Measurements from ENCODE around the gene CALD1.

Gene CALD1

DNA sequence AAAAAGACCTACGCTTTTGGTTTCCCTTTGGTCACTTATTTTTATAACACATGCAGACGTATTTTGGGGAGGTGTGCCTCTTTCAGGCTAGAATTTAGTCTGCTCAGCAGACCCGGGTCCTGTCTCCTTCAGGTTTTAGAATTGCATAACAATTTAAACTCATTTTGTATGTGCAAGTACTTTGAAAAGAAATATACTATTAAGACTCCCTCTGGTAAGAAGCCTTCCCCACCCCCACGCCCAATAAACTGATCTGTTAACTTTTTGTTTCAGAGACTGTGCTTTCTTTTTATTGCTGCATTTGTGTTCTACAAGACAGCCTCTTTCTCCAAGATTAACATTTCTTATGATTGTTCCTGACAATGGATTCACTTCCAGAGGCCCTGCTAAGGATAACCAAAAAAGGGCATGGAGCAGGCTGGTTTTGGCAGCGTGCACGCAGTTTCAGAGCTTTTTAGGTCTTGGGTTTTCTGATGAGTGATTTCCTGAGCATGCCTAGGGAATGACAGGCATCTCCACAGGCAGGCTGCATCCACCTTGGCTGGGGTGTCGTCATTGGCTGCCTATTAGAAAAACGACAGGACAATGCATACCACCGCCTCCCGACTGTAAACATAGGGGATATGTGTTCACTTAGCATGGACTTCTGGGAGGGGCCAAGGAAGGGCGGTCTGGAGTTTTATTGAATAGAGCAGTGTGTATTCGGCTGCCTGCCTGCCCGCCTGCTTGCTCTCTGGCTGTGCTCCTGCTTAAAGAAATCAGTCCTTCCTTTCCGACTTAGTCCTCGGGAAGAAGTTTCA is at the start of gene CALD1:
TSS of gene CALD1 (plus strand) at position 694 of the 800 bp plus-strand sequence. CDS start 88,100 bp downstream, outside the sequence.
- DNase-seq: no peak

DNA sequence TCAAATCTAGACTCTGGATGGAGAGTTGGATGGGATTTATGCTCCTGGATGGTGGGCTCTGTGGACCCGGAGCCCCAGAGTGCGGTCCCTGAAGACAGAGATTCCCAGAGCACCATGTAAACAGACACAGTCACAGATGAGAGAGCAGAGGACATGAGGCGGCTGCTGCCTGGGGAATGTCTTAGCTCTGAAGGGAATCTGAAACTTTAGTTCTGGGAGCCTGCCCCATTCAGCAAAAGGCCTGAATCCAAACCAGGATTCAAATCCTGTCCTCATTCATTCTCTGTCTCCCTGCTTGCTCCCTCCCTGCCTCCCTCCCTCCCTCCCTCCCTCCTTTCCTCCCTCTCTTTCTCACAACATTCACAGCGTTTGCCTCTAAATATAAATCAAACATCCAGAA is 49.5 kb upstream of the CALD1 start:
- DNase-seq: no peak

DNA sequence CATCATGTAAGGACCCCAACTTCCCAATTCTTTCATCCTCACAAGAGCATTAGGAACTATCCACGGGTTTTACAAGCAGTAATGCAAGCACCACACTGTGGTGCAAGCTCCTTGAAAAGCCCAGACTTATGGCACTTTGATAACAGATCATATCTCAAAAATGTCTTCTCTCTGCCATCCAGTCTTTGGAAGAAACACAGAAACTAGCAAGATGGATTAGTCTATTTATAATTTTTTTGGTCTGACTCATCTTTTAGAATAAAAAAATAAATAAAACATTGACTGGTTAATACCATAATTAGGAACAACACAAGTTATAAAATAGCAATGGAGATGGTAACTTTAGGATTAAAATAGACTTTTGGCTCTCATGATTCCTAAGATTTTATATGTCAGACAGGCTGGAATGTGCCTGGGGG is 49.0 kb upstream of the CALD1 start:
- DNase-seq: no peak

GRCh38 chr7:134731616-134732015 is 47.8 kb upstream of the CALD1 start:
- DNase-seq: no peak

- no peak for DNase-seq
Measured at GRCh38 chr7:134732728-134733127, 46.7 kb upstream of the CALD1 start.

DNA sequence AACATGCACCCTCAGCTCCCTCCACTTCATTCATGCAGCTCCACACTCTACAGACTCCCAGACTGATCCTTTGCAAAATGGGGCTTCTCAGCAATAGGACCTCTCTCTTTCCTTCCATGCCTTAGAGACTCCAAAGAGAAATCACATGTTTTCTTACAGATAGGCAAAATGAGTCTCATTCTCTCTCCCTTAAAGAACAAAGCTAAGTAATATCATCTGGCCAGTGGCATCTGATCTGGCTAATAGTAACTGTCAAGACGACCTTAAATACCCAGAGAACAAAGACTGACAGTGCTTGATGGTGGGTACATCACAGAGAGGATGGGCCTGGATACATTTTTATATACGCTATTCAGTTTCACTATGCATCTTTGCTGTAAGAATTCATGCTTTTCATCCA is 43.1 kb upstream of the CALD1 start:
- DNase-seq: no peak

GRCh38 chr7:134737566-134738345 is 41.7 kb upstream of the CALD1 start:
- no peak for DNase-seq

GRCh38 chr7:134739362-134739761 is 40.1 kb upstream of the CALD1 start:
- no peak for DNase-seq

GRCh38 chr7:134740376-134740775 is 39.1 kb upstream of the CALD1 start:
- no peak for DNase-seq

GRCh38 chr7:134741907-134742635 is 37.4 kb upstream of the CALD1 start:
- no peak for DNase-seq

DNA sequence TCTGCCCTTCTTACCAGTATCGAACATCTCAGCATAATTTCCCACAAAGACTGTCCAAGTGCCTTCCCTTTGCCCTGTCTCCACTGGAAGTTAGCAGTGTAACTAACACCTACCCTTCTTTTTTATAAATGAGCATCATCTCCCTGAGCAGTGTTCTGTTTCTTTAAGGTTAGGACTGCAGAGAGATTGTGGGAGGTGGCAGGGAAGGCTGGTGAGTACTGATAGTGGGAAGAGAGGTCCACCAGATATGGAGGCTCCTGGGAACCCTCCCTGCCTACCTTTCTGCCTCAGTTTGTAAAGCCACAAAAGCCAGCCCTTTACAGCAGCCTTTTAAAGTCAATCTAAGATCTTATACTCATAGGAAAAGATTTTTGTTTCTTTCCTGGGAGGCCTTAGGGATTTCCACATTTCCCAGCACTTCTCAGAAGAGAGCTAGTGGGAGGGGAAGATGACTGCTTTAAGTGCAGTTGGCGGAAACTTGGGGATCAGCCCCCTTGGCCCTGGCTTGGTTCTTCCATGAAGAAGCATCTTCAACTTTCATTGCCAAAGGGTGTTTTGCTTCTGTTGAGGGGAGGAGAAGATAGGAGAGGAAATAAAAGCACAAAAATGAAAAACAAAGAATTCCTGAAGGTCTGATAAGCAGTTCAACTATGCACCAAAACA is 36.6 kb upstream of the CALD1 start:
- no peak for DNase-seq

DNA sequence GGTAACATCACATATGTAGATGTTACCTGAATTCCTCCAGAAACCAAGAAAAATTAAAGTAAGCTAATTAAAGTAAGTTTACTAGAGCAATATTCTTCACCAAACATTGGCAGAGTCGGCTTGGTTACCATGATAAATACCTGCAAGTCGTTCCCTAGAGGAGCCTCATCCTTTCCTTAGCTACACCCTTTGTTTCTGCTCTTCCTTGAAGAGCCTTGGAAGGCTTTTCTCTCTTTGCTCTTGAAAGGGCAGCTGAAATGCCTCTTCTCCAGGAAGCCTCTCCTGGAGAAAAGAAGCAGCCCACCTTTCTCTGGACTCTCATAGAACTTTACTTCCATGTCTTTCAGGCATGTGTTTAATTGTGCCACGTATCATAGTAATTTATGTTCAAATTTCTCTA is 34.9 kb upstream of the CALD1 start:
- no peak for DNase-seq

DNA sequence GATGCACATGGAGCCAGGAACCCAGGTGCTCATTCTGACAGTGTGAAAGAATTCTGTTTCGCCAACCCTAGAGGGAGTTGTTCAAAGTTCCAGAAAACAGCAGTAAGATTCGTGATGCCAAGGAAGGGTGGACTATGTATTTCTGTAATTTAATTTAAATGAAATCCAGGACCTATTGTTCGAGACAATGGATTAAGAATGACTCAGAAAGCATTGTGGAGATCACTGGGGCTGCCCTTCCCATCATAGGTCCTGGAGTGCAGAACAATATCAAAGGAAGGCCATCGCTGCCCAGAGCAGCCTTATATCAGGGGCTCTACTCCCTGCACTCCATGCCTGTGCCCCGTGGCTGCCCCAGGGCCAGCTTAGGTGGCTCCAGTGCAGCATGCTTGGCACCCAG is 32.1 kb upstream of the CALD1 start:
- DNase-seq: no peak

DNA sequence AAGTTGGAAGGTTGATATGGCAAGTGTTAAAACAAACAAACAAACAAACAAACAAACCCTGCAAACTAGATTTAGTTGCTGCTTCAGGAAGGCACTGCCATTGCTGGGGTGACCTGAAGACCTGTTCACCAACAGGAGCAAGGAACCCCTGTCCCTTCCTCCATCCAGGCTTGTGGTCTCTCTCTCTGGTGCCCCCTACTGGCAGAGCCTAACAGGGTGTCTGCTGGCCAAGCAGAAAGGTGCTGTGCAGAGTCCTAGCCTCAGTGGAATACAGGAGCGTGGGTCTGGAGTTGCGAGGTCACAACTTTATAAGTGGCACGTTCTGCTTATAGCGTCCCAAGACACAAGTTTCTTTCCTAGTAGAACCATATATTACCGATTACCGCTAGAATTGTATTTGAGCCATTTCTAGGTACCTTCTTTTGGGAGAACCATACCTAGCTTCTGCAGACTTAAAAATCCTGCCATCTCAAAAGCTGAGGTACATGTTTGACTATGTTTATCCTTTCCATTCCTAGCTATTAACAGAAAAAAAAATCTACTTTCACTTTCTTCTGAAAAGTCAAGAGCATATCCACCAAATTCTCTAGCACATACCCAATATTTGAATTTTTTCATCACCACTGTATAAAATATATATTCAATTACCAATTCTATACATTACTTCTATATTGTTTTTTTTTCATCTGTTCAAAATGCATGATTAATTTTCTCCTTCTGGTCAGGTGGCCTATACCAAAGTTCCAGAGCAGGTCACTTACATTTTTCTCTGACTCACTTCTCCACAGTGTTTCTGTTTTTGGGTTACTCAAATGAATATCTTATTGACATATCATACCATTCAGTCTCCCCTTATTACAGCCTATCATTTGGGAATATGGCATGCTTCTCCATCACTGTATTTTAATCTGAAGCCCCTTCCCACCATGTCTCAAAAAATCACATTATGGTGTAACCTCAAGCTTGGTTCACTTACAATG is 29.1 kb upstream of the CALD1 start:
- no peak for DNase-seq

DNA sequence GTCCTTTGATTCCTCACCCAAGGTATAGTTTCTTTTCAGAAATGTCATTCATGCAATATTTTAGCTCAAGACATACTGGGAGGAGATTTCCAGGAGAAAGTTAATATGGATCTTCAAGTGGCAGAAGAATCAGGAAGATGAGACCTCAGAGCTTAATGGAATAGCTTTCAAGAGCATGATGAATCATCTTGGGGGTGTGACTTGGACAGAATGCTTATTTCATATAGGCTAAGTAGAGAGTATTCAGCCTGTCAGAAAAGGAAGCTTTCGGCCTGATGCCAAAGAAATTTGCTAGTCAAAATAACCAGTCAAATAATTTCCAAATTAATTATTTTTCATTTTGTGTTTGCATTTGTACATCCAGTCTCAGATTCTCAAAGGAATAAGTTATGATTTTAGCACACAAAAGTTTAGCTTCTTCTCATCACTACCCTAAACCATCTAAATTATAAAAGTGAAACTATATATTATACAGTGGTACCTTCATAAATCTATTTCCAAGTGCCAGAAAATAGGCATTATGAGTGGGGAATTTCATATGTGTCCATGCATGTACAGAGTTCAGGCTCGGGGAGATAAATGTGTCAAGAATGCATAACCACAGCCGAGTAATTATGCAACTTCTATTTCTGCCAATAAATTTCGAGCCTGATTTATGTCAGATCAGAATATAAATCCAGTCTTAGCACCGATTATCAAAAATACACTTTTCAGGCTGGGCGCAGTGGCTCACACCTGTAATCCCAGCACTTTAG is 27.3 kb upstream of the CALD1 start:
- no peak for DNase-seq

GRCh38 chr7:134755422-134756022 is 23.9 kb upstream of the CALD1 start:
- DNase-seq: no peak

- no peak for DNase-seq
Measured at GRCh38 chr7:134757938-134758337, 21.5 kb upstream of the CALD1 start.

DNA sequence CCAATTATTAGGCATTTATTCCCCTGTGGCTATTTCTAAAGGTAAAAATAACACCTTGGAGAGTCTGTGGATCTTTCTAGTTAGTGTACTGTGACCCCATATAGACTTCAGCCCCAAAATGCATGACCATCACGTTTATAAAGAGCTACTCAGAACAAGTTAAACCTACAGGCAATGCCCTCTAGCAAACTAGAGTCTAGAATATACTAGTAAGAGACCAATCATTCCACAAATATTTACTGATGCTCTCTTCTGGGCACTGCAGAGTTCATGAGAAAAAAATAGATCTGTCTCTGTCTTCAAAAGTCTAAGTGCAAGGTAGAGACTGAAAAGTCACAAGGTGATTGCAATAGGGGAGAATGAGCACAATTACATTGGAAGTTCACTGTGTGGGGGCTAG is 20.5 kb upstream of the CALD1 start:
- no peak for DNase-seq

- no peak for DNase-seq
Measured at GRCh38 chr7:134761266-134761665, 18.2 kb upstream of the CALD1 start.

- DNase-seq: no peak
Measured at GRCh38 chr7:134763960-134764359, 15.5 kb upstream of the CALD1 start.

DNA sequence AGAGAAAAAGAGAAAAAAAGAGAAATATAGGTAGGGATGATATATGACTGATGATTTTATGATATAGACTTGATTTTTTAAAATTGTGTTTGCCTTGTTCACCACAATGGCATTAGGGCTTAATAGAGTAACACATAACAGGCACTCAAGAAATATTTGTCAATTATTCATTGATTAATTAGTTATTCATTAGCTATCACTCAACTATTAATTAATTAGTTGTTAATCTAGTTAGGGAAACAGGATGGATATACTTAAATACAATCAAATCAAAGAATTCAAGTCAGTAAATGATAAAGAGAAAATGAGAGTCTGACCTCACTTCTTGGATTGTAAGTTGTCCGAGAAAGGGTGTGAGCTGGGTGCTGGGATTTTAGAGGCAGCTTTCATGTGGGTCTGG is 15.1 kb upstream of the CALD1 start:
- DNase-seq: no peak
